ENCODE measurements around the gene ITSN1.
"Not testable (repeated sequence)": the region's sequence is repeated elsewhere in the genome, so short reads cannot be mapped to it uniquely, and the experiment has no call there.

Gene ITSN1

DNA sequence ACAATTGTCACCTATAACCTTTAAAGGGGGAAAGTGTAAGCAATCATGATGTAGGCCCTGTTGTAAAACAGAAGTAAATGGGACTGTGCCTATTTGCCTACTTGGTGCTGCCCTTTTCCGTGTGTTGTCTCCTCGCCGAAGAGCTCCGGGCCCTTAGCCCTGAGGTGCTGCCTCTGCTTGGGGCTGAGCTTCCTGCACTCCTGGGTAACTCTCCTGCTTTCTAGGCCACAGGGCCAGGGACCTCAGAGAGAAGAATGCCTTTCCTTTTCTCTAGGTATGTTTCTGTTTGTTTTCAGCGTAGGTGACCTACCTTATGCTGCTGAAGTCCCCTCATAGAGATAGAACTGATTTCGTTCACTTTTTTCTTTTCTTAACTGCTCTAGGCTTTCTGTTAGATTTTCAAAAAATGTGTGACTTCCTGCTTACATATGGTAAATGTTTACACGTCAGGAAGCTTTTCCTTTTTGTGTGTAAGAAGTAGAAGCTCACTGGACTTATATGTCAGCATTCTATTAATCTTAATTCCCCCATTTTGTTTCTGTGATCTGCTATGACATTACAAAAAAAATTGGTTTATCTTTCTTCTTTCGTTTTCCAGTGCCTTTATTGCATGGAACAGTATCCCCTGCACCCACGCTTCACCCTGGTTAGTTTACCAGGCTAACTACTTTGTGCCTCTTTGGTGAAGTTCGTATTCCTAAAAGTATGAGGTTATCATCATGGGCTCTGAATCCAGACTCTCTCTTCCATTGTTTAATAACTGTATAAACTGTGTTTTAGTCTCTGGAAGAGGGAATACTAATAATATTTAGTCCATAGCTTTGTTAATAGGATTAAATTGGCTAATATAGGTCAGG, 61.7 kb downstream of the ITSN1 start:
- Mint-ChIP-seq H3K9me3 (no peaks in the 10 kb centered on the region), H3K36me3 (peaks cover 3% of the 10 kb centered on the region), H3K4me1 (no peaks in the 10 kb centered on the region), H3K27me3 (peaks cover 3% of the 10 kb centered on the region), H3K4me3 (no peak overlapping the region), H3K27ac (no peak overlapping the region)
- DNase-seq (ENCODE audit: low spot score in 2 of 2) (no peak), ATAC-seq (ENCODE audit: low read depth) (no peak)

DNA sequence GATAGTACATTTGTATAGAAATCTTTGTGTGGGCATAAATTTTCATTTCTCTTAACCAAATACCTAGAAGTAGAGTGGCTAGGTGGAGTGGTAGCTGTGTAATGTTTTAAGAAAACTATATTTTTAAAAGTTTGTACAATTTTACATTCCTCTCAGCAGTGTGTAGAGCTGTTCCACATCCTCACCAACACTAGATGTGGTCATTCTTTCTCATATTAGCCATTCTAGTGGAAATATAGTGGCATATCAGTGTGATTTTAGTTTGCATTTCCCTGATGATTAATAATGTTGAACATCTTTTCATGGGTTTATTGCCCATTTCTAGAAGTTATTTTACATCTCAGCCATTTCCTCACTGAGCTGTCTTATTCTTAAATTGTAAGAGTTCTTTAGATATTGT, 65.5 kb downstream of the ITSN1 start:
- no peak overlapping the region for H3K4me3 Mint-ChIP-seq
- peaks cover 7% of the 10 kb centered on the region for H3K9me3 Mint-ChIP-seq
- no peaks in the 10 kb centered on the region for H3K4me1 Mint-ChIP-seq
- peaks cover 2% of the 10 kb centered on the region for H3K27me3 Mint-ChIP-seq
- DNase-seq (ENCODE audit: low spot score in 2 of 2) (no peak), ATAC-seq (ENCODE audit: low read depth) (no peak)
- no peak overlapping the region for H3K27ac Mint-ChIP-seq
- H3K36me3 Mint-ChIP-seq: peaks cover 3% of the 10 kb centered on the region

DNA sequence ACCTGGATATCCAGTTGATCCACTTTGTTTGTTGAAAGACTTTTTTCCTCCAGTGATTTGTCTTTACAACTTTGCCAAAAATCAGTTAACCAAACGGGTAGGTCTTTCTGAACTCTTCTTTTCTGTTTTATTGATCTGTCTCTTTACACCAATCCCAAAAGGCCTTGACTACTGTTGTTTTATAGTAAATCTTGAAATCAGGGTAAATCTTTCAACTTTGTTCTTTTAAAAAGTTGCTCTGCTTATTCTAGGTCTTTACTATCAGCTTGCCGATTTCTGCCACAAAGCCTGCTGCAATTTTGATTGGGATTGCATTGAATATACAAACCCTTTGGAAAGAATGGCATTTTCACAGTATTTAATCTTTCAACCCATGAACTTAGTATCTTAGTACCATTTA, 66.6 kb downstream of the ITSN1 start:
- no peaks in the 10 kb centered on the region for H3K4me1 Mint-ChIP-seq

DNA sequence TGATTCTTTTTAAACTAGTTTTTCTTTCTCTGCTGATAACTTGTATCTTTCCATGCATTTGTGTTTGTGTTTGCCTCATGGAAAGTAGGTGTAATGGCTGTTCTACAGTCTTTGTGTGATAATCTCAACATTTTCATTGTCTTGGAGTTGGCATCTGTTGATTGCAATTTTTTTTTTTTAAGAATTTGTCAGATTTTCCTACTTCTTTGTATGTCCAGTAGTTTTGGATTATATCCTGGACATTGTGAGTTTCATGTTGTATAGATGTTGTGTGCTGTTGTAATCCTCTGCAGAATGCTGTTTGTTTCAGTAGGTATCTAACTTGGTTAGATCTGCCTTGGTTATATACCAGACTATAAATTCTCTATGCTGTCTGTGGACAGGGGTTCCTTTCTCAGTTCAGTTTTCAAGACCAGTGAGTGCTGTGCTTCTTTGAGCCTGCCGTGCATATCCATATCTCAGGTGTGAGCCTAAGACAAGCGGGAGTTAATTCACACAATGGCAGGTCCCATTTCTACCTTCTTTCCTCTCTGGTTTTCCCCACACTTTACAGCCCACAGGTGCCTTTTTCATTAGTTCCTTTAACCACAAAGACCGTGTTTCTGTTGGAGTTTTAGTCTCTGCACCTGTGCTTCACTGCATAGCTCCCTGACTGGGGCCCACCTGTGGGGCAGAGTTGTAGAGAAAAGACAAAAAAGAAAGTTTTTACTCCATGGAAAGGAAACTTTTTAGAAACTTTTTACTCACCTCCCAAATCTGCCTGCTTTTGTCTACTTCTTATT, 69.9 kb downstream of the ITSN1 start:
- Mint-ChIP-seq H3K36me3 (peaks cover 3% of the 10 kb centered on the region), H3K27ac (no peak overlapping the region), H3K9me3 (peaks cover 7% of the 10 kb centered on the region), H3K27me3 (peaks cover 4% of the 10 kb centered on the region), H3K4me1 (no peaks in the 10 kb centered on the region), H3K4me3 (no peak overlapping the region)
- ATAC-seq (ENCODE audit: low read depth) (no peak), DNase-seq (ENCODE audit: low spot score in 2 of 2) (no peak)

More for the DNA sequence above, 66.6 kb downstream of the ITSN1 start:
- DNase-seq (ENCODE audit: low spot score in 2 of 2) (no peak), ATAC-seq (ENCODE audit: low read depth) (no peak)
- no peak overlapping the region for H3K4me3 Mint-ChIP-seq
- peaks cover 7% of the 10 kb centered on the region for H3K9me3 Mint-ChIP-seq
- H3K36me3 Mint-ChIP-seq: peaks cover 3% of the 10 kb centered on the region
- H3K27me3 Mint-ChIP-seq: peaks cover 1% of the 10 kb centered on the region
- no peak overlapping the region for H3K27ac Mint-ChIP-seq

DNA sequence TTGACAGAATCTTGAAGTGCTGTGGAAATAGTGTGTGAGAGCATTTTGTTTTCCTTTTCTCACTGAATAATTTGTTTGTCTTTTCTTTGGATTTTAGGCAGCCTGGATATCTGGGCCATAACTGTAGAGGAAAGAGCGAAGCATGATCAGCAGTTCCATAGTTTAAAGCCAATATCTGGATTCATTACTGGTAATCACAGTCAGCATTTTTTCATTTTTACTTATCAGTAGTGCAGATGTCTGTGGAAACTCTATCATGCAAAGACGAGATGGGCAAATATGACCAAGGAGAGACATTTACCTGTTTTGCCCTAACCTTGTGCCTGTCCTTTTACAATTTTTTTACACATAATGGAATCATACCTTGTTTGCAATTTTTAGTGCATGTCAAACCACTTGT, 78.8 kb downstream of the ITSN1 start:
- ATAC-seq (ENCODE audit: low read depth): no peak
- no peaks in the 10 kb centered on the region for H3K9me3 Mint-ChIP-seq
- H3K36me3 Mint-ChIP-seq: no peaks in the 10 kb centered on the region
- peaks cover 3% of the 10 kb centered on the region for H3K27me3 Mint-ChIP-seq
- no peak overlapping the region for H3K4me3 Mint-ChIP-seq
- no peak for DNase-seq (ENCODE audit: low spot score in 2 of 2)
- no peak overlapping the region for H3K27ac Mint-ChIP-seq
- no peaks in the 10 kb centered on the region for H3K4me1 Mint-ChIP-seq

DNA sequence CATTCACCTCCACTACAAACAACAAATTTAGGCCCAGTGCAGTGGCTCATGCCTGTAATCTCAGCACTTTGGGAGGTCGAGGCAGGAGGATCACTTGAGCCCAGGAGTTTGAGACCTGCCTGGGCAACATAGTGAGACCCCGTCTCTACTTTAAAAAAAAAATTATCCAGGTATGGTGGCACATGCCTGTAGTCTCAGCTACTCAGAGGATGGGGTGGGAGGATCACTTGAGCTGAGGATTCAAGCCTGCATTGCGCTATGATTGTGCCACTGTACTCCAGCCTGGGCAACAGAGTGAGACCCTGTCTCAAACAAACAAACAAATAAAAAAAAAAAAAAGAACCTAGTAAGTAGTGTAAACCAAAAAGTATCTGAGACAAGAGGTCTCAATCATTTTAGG, 86.8 kb downstream of the ITSN1 start:
- ATAC-seq (ENCODE audit: low read depth): not testable (repeated sequence)

DNA sequence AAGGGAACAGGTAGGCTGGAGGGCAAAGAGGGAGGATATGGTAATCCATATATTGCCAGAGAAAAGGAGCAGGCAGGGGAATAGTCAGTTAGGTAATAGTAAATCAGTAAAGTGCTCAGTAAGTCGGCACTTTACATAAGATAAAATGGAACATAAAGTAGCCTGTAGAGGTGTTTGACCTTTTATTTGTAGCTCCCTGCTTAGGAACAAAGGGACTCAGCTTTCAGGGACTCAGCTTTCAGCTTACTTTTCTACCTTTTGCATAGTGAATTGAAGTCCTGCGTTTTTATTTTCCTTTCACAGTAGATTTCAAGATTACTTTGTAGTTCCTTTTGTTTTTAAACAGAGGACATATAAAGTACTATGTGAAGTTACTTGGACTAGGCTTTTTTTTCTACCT, 87.3 kb downstream of the ITSN1 start:
- Mint-ChIP-seq H3K27me3 (peaks cover 10% of the 10 kb centered on the region), H3K9me3 (no peaks in the 10 kb centered on the region), H3K27ac (no peak overlapping the region), H3K4me3 (no peak overlapping the region), H3K4me1 (peaks cover 3% of the 10 kb centered on the region), H3K36me3 (no peaks in the 10 kb centered on the region)
- no peak for ATAC-seq (ENCODE audit: low read depth)
- no peak for DNase-seq (ENCODE audit: low spot score in 2 of 2)

More for the DNA sequence above, 86.8 kb downstream of the ITSN1 start:
- H3K9me3 Mint-ChIP-seq; H3K4me1 Mint-ChIP-seq; H3K36me3 Mint-ChIP-seq; H3K27me3 Mint-ChIP-seq; DNase-seq (ENCODE audit: low spot score in 2 of 2); H3K4me3 Mint-ChIP-seq; H3K27ac Mint-ChIP-seq: not testable (repeated sequence)

DNA sequence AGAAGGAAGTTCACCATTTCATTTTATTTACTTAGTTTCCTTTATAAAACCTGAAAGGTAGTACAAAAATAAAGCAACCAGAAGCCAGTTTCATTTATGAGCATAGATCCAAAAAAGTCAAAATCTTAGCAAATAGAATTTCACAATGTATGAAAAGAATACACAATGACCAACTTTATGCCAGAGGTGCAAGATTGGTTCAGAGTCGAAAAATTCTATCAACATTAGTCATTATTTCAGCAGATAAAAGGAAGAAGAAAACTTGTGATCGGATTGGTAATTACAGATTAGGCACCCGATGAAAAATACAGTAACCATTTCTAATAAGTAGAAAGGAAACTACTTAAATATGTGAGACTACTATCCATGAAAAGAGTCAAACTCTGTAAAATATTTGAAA, 89.1 kb downstream of the ITSN1 start:
- Mint-ChIP-seq H3K36me3 (no peaks in the 10 kb centered on the region), H3K9me3 (no peaks in the 10 kb centered on the region), H3K4me1 (peaks cover 3% of the 10 kb centered on the region), H3K4me3 (no peak overlapping the region), H3K27ac (no peak overlapping the region), H3K27me3 (peaks cover 8% of the 10 kb centered on the region)
- DNase-seq (ENCODE audit: low spot score in 2 of 2) (no peak), ATAC-seq (ENCODE audit: low read depth) (no peak)

DNA sequence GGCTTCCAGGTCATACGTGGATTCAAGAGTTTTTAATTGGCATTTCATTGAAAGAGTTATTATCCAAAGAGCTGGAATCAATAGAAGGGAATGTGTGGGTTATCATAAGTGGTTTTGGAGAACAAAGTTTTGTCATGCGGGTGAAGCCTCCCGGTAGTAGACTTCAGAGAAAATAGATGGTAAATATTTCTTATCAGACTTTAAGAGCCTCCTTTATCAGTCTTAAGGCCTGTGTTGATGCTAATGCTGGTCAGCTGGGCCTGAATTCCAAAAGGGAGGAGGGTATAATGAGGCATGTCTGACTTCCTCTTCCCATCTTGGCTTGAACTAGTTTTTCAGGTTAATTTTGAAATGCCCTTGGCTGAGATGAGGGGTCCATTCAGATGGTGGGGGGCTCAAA, 89.7 kb downstream of the ITSN1 start:
- peaks cover 8% of the 10 kb centered on the region for H3K27me3 Mint-ChIP-seq
- ATAC-seq (ENCODE audit: low read depth) (no peak), DNase-seq (ENCODE audit: low spot score in 2 of 2) (no peak)
- H3K27ac Mint-ChIP-seq: no peak overlapping the region
- peaks cover 3% of the 10 kb centered on the region for H3K4me1 Mint-ChIP-seq
- H3K4me3 Mint-ChIP-seq: no peak overlapping the region
- H3K36me3 Mint-ChIP-seq: no peaks in the 10 kb centered on the region
- H3K9me3 Mint-ChIP-seq: no peaks in the 10 kb centered on the region

DNA sequence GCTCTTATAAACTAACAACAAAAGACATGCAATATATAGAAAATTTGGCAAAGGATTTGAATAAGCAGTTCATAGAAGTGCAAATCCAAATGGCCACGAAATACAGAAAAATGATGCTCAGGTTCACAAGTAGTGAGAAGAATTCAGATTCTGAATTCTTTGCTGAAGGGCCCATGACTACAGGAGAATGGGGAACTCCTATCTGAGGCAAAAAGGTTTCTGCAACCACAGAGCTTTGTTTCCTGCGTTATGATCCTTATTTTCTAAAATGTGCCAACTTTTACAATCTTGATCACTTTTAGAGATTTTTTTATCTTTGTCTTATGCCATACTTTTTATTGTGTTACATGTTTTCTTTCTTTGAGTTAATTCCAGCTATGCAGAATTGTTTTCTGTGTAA, 91.3 kb downstream of the ITSN1 start:
- no peak for DNase-seq (ENCODE audit: low spot score in 2 of 2)
- H3K9me3 Mint-ChIP-seq: no peaks in the 10 kb centered on the region
- H3K36me3 Mint-ChIP-seq: no peaks in the 10 kb centered on the region
- peaks cover 1% of the 10 kb centered on the region for H3K27me3 Mint-ChIP-seq
- peaks cover under 1% of the 10 kb centered on the region for H3K4me1 Mint-ChIP-seq
- H3K27ac Mint-ChIP-seq: no peak overlapping the region
- no peak for ATAC-seq (ENCODE audit: low read depth)
- H3K4me3 Mint-ChIP-seq: no peak overlapping the region

DNA sequence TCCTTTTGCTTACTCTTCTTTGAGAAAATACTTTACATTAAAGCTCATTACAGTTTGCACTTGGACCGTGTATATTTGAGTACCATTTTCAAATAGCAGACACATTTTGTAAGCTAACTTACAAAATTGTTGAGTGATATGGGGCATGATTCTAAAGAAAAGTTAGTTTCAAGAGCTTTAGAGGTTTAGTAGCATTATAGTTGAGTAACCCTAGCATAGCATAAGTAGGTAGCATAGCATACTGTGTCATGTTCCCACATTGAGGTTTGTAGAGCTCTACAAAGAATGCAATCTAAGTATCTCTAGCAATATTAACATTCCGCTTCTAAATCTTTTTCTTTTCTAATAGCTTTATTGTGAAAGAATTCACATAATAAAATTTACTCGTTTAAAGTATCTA, 92.0 kb downstream of the ITSN1 start:
- no peak for DNase-seq (ENCODE audit: low spot score in 2 of 2)
- H3K27ac Mint-ChIP-seq: no peak overlapping the region
- no peaks in the 10 kb centered on the region for H3K4me1 Mint-ChIP-seq

DNA sequence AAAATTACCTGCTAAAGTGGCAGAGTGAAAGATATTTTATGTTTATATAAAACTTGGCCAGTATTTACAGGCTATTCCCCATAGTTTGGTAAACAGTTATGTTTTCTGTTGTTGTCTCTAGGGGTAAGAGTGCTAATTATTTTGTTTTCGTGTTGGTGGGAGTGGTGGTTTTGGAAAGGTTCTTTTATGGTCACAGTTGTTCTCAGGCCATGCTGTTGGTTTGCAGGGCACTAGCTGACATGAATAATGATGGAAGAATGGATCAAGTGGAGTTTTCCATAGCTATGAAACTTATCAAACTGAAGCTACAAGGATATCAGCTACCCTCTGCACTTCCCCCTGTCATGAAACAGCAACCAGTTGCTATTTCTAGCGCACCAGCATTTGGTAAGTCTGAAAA, 92.5 kb downstream of the ITSN1 start:
- Mint-ChIP-seq H3K27ac (no peak overlapping the region), H3K4me1 (no peaks in the 10 kb centered on the region), H3K36me3 (no peaks in the 10 kb centered on the region), H3K27me3 (peaks cover 2% of the 10 kb centered on the region), H3K9me3 (no peaks in the 10 kb centered on the region), H3K4me3 (no peak overlapping the region)
- ATAC-seq (ENCODE audit: low read depth) (no peak), DNase-seq (ENCODE audit: low spot score in 2 of 2) (no peak)

More for the DNA sequence above, 92.0 kb downstream of the ITSN1 start:
- no peak for ATAC-seq (ENCODE audit: low read depth)
- peaks cover 2% of the 10 kb centered on the region for H3K27me3 Mint-ChIP-seq
- no peaks in the 10 kb centered on the region for H3K9me3 Mint-ChIP-seq
- H3K36me3 Mint-ChIP-seq: no peaks in the 10 kb centered on the region
- H3K4me3 Mint-ChIP-seq: no peak overlapping the region

DNA sequence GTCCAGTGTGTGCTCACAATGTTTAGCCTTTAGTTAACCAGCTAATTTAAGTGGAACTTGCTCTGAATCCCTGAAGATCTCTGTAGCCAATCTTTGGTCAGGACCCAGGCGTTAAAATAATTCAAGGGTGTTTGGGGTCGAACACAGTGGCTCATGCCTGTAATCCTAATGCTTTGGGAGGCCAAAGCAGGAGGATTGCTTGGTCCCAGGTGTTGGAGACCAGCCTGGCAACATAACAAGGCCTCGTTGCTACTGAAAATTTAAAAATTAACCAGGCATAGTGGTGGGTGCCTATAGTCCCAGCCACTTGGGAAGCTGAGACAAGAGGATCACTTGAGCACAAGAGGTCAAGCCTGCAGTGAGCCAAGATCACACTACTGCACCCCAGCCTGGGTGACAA, 94.3 kb downstream of the ITSN1 start:
- ATAC-seq (ENCODE audit: low read depth) (no peak), DNase-seq (ENCODE audit: low spot score in 2 of 2) (no peak)
- Mint-ChIP-seq H3K4me3 (no peak overlapping the region), H3K4me1 (no peaks in the 10 kb centered on the region), H3K36me3 (no peaks in the 10 kb centered on the region), H3K27me3 (peaks cover 2% of the 10 kb centered on the region), H3K27ac (no peak overlapping the region), H3K9me3 (no peaks in the 10 kb centered on the region)

DNA sequence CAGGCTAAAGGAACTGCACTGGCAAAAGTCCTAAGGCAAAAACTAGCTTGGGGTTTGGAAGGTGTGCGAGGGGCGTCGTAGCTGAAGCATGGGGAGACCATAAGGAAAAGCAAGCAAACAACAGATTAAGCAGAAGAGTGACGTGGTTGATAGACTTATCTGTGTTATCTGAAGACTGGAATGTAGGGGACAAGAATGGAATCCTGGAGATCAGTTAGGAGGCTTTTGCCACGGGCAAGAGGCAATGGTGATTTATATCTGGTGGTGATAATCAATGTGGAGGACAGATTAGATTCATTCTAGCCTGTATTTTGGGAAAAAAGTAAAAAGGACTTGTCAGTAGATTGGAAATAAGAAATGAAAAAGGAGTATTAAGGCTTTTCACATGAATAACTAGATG, 97.4 kb downstream of the ITSN1 start:
- Mint-ChIP-seq H3K27ac (no peak overlapping the region), H3K4me1 (no peaks in the 10 kb centered on the region), H3K27me3 (peaks cover 9% of the 10 kb centered on the region), H3K9me3 (no peaks in the 10 kb centered on the region), H3K4me3 (no peak overlapping the region), H3K36me3 (no peaks in the 10 kb centered on the region)
- DNase-seq (ENCODE audit: low spot score in 2 of 2) (no peak), ATAC-seq (ENCODE audit: low read depth) (no peak)
